ENCODE data around the gene TMEM119. TPM values are rescaled to one million over a fixed set of nuclear protein-coding genes. Genes with fewer than 3 reads are reported as not detected.

The TMEM119 gene
- total RNA-seq, 1 donor from 2014 or later, result 0.36 TPM

GRCh38 chr12:108602976-108603704 is 5.3 kb upstream of the TMEM119 start:
- Mint-ChIP-seq H3K9me3 (ENCODE audit: unreplicated experiment) (no peaks in the 10 kb centered on the region), H3K4me3 (ENCODE audit: unreplicated experiment) (no peak overlapping the region), H3K4me1 (ENCODE audit: unreplicated experiment) (peaks cover 4% of the 10 kb centered on the region), H3K27me3 (ENCODE audit: unreplicated experiment) (peaks cover 7% of the 10 kb centered on the region), H3K36me3 (ENCODE audit: low read depth, unreplicated experiment) (no peaks in the 10 kb centered on the region), H3K27ac (ENCODE audit: unreplicated experiment) (peak overlapping the region; percentile 72)
- DNase-seq (ENCODE audit: low spot score), result no peak
- TF ChIP-seq CTCF (IDR thresholded peaks at IDR 0.05; ENCODE audit: unreplicated experiment), result no peak

GRCh38 chr12:108602209-108602705 is 4.4 kb upstream of the TMEM119 start:
- H3K4me3 Mint-ChIP-seq (ENCODE audit: unreplicated experiment), result no peak overlapping the region
- TF ChIP-seq CTCF (IDR thresholded peaks at IDR 0.05; ENCODE audit: unreplicated experiment), result no peak
- H3K4me1 Mint-ChIP-seq (ENCODE audit: unreplicated experiment), result peaks cover 4% of the 10 kb centered on the region
- H3K9me3 Mint-ChIP-seq (ENCODE audit: unreplicated experiment), result no peaks in the 10 kb centered on the region
- no peak for DNase-seq (ENCODE audit: low spot score)
- H3K27ac Mint-ChIP-seq (ENCODE audit: unreplicated experiment), result no peak overlapping the region
- H3K36me3 Mint-ChIP-seq (ENCODE audit: low read depth, unreplicated experiment), result no peaks in the 10 kb centered on the region
- peaks cover 8% of the 10 kb centered on the region for H3K27me3 Mint-ChIP-seq (ENCODE audit: unreplicated experiment)

GRCh38 chr12:108600702-108601007 is 2.8 kb upstream of the TMEM119 start:
- DNase-seq (ENCODE audit: low spot score), result no peak
- Mint-ChIP-seq H3K4me3 (ENCODE audit: unreplicated experiment) (no peak overlapping the region), H3K27ac (ENCODE audit: unreplicated experiment) (no peak overlapping the region), H3K9me3 (ENCODE audit: unreplicated experiment) (no peaks in the 10 kb centered on the region), H3K27me3 (ENCODE audit: unreplicated experiment) (peaks cover 8% of the 10 kb centered on the region), H3K36me3 (ENCODE audit: low read depth, unreplicated experiment) (no peaks in the 10 kb centered on the region), H3K4me1 (ENCODE audit: unreplicated experiment) (peaks cover 4% of the 10 kb centered on the region)
- no peak for TF ChIP-seq CTCF (IDR thresholded peaks at IDR 0.05; ENCODE audit: unreplicated experiment)

- no peak for DNase-seq (ENCODE audit: low spot score)
- TF ChIP-seq CTCF (IDR thresholded peaks at IDR 0.05; ENCODE audit: unreplicated experiment), result no peak
- Mint-ChIP-seq H3K4me1 (ENCODE audit: unreplicated experiment) (peaks cover 4% of the 10 kb centered on the region), H3K36me3 (ENCODE audit: low read depth, unreplicated experiment) (no peaks in the 10 kb centered on the region), H3K9me3 (ENCODE audit: unreplicated experiment) (no peaks in the 10 kb centered on the region), H3K27ac (ENCODE audit: unreplicated experiment) (no peak overlapping the region), H3K4me3 (ENCODE audit: unreplicated experiment) (no peak overlapping the region), H3K27me3 (ENCODE audit: unreplicated experiment) (peaks cover 5% of the 10 kb centered on the region)
These were observed 2.2 kb upstream of the TMEM119 start for GRCh38 chr12:108599948-108600701.

GRCh38 chr12:108599541-108599940 is 1.7 kb upstream of the TMEM119 start:
- H3K9me3 Mint-ChIP-seq (ENCODE audit: unreplicated experiment), result no peaks in the 10 kb centered on the region
- no peak overlapping the region for H3K27ac Mint-ChIP-seq (ENCODE audit: unreplicated experiment)
- no peak for TF ChIP-seq CTCF (IDR thresholded peaks at IDR 0.05; ENCODE audit: unreplicated experiment)
- no peak overlapping the region for H3K4me3 Mint-ChIP-seq (ENCODE audit: unreplicated experiment)
- DNase-seq (ENCODE audit: low spot score), result no peak
- no peaks in the 10 kb centered on the region for H3K36me3 Mint-ChIP-seq (ENCODE audit: low read depth, unreplicated experiment)
- H3K4me1 Mint-ChIP-seq (ENCODE audit: unreplicated experiment), result no peaks in the 10 kb centered on the region
- peaks cover 4% of the 10 kb centered on the region for H3K27me3 Mint-ChIP-seq (ENCODE audit: unreplicated experiment)
